Measurements from ENCODE around the gene COL18A1.

- TF ChIP-seq, protein P1, sequence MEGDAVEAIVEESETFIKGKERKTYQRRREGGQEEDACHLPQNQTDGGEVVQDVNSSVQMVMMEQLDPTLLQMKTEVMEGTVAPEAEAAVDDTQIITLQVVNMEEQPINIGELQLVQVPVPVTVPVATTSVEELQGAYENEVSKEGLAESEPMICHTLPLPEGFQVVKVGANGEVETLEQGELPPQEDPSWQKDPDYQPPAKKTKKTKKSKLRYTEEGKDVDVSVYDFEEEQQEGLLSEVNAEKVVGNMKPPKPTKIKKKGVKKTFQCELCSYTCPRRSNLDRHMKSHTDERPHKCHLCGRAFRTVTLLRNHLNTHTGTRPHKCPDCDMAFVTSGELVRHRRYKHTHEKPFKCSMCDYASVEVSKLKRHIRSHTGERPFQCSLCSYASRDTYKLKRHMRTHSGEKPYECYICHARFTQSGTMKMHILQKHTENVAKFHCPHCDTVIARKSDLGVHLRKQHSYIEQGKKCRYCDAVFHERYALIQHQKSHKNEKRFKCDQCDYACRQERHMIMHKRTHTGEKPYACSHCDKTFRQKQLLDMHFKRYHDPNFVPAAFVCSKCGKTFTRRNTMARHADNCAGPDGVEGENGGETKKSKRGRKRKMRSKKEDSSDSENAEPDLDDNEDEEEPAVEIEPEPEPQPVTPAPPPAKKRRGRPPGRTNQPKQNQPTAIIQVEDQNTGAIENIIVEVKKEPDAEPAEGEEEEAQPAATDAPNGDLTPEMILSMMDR (conservative IDR thresholded peaks at IDR 0.05; ENCODE audit: low read depth, low read length): no peak
- TF ChIP-seq EZH2 (IDR thresholded peaks at IDR 0.05; ENCODE audit: borderline replicate concordance, low read depth, low read length, poor library complexity, severe bottlenecking): no peak
Measured at GRCh38 chr21:45403133-45403824, 1.7 kb upstream of the COL18A1 start.
